GM18858 (cell line): ENCODE data around the gene ETS2.

Experiments
- ATAC-seq: cut with Tn5 transposase; IDR thresholded peaks from one replicate; pipeline ENCODE4 v1.9.1; 2021; ENCODE audit not compliant: unreplicated experiment

Gene ETS2

DNA sequence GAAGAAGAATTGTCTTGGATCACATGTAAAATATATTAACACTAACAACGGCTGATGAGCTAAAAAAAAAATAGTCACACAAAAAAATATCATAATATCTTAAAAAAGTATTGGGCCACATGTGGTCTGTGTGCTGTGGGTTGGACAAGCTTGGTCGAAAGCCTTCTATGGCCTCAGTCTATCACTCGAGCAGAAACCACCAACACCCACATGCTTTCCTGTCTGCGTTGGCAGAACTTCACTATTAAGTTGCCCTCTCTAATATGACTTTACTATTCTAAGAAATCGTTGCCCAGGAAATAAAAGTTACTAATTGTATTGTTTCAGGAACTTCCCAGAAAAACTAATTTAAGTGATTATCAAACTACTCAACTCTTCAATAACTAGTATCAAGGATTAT, 28.2 kb upstream of the ETS2 start:
- no peak for ATAC-seq

DNA sequence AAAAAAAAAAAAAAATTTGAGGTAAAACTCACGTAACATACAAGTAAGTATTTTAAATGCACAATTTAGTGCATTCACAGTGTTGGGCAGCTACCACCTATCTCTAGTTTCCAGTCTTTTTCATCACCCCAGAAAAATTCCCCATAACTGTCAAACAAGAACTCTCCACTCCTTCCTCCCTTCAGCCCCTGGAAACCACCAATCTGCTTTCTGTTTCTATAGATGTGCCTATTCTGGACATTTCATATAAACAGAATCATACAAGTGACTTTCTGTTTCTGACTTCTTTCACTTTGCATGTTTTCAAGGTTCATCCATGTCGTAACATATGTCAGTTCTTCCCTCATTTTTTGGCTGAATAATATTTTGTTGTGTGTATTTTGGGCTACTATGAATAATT, 24.9 kb upstream of the ETS2 start:
- ATAC-seq: peak; percentile 87

DNA sequence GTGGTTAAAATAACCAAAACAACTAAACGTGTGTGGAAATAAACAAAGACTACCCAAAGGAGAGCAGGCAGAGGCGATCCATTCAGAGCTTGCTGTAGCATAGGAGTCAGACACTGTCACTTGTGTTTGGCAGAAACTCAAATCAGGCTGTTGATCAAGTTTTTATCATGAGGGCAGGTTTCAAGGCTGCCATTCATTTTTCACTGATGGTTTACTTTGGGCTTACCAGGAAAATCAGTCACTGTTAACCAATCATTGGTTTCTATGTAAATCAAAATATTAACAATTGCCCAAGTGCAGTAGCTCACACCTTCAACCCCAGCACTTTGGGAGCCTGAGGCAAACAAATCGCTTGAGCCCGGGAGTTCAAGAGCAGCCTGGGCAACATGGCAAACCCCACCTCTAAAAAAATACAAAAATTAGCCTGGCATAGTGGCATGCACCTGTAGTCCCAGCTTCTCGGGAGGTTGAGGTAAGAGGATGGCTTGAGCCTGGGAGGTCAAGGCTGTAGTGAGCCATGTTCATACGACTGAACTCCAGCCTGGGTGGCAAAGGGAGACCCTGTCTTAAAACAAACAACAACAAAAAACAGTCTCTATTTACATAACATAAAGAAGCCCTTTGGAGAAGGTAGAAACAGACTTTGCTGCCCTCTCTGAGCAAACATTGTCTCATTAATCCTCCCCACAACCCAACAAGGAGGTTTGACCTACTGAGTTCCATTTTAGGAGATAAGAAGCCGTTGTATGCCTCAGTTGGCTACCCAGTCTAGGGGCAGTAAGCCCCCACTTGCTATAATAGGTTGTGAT, 21.1 kb upstream of the ETS2 start:
- ATAC-seq: no peak

DNA sequence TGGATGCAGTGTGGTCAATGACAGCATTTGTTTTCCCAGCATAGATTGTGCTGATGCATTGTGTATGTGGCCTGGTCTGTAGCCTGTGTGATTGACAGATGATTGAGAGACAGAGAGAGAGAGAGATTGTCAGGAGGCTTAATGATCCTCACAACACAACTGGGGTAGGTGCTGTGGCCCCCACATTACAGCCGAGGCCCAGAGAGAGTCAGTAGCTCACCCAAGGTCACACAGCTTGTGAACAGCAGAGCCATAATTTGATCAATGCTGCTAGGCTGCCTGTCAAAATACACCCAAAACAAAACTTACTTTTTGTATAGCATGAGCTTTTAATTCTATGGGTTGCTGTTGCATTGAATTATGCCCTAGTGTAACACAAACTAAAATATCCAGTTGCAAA, 20.2 kb upstream of the ETS2 start:
- no peak for ATAC-seq

DNA sequence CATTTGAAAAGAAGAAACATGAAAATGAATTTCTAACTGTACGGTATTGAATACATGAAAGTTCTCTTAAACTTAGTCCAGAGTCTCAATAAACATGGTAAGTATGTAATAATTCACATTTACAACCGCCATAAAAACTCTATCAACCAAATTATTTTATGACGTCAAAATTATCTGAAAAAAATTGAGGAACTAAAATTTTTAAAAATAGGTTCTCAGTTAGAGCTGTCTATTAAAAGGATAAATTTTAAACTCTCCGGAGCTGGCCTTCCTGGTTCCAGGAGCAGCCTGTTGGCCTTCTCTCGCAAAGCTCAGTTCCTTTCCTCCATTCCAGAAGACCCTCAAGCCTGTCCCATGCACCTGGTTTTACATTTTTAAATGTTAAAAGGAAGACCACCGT, 18.7 kb upstream of the ETS2 start:
- no peak for ATAC-seq

DNA sequence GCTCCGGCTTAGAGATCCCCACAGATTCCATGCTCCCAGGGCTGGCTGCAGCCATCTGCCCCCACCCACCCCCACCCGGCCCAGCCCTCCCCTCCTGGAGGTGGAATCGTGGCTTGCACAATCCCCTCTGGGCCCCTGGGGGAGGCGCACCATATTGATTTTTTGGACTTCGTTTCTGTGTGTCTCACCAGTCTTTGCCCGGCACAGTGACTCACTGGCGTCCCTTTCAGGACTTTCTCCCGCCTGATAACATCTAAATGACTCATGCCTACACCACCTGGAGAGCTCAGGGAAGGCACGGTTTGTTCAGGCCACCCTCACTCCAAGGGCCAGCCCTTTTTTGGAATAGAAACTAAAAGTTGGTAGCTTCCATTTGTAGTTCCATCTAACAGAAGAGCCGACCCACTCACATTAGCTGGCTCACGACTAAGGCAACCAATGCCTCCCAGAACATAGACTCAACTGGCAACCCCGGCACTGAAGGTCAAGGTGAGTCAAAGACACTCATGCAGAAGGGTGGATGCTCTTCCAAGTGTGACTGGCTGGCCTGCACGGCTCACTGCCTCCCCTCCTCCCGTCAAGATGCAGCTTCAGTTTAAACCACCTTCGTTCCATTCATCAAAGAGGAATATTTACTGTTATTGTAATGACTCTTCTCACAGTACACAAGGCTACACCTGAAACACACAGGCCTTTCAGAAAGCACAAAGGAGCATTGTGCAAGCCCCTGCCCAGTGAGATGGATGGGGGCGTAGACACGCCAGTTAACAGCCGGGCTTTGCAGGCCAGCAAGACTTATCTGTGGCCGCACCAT, 18.1 kb upstream of the ETS2 start:
- no peak for ATAC-seq

DNA sequence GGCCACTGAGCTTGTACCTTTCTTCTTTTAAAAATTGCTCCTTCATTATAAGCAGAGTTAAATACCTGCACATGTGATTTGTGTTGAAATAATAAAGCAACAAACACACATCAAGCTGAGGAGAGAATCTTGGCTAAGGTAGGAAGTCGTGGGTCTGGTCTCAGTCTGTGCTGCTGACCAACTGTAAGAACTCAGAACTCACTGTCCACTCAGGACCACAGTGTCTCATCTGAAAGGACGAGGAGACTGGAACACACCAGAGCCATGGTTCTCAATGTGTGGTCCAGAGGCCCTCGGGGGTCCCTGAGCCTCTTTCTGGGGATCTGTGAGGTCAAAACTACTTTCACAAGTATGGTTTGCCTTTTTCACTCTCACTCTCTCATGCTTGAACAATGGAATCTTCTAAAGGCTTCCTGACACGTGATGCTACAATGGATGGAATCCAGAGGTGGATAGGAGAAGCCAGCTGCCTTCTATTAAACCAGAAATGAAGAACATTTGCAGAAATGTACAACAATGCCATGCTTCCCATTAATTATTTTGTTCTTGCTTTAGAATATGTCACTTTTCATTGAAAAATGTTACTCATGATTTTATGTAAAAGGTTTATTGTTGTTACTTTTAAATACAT, 17.3 kb upstream of the ETS2 start:
- ATAC-seq: no peak

DNA sequence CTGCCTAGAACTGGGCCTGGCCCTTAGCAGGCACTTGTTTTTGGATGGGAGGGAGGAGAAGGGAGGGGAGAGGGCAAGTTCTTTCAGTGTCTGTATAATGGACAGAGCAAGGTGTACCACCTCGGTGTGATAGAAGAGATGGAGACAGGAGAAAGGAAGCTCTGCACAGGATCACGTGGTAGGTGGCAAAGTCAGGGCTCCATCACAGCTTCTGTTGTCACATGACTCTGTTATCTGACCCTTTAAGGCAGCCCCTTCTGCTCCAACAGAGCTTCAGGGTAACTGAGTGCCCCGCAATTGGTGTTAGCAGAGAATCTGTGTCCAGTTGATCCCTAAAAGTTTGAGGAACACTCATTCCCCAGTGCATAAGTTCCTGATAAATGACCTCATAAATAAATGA, 16.5 kb upstream of the ETS2 start:
- ATAC-seq: no peak

DNA sequence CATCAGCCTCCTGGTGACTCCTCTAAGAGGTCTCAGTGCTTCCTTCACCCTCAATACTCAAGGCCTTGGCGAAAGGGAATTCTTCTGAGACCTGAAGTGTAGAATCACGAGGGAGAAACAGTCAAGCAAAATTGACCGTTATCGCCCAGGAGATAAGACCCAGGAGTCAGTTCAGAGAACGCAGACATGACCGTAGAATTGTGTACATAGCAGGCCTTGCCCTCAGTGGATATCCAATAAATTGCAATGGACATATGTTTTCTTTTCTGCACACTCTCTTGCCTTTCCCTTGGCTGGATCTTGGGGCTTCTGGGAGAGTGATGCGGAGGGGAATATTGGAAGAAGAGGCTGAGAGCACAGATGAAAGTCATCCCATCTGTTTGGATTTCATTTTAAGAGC, 15.7 kb upstream of the ETS2 start:
- no peak for ATAC-seq

DNA sequence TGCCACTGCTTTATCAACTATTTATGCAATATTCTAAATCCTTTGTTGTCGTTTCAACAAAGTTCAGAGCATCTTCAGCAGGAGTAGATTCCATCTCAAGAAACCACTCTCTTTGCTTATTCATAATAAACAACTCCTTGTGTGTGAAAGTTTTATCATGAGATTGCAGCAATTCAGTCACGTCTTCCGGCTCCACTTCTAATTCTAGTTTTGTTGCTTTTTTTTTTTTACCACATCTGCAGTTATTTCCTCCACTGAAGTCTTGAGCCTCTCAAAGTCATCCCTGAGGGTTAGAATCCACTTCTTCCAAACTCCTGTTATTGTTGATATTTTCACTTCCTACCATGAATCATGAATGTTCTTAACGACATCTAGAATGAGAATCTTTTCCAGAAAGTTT, 14.8 kb upstream of the ETS2 start:
- ATAC-seq: no peak

DNA sequence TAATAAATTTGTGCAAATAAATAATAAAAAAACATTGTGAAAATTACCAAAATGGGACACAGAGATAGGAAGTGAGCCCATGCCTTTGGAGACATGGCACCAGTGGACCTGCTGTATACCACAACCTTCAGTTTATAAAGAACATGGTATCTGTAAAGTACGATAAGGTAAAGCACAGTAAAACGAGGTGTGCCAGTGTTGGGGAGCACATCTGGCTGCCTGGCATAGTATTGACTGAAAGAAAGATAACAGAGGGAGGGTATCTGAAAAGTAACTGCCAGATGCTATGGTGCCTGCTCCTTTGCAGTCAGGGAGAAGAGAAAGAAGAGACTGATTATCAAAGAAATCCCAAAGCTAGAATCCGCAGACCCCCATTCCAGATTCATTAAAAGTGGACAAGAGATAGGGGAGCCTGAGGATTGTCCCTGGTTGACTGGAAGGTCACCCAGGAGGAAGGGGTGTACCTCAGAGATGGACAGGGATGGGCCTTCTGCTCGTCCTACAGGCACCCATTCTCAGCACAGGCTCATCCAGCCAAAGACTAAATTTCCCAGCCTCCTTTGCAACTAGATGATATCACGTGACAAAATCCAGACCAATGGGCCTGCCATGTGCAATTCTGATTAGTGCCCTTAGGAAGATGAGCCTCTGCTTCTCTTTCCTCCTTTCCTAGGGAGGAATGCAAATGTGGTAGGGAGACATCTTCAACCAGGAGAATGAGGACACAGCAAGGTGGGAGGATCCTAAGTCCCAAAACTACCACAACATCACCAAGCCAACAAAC, 12.9 kb upstream of the ETS2 start:
- ATAC-seq: no peak

DNA sequence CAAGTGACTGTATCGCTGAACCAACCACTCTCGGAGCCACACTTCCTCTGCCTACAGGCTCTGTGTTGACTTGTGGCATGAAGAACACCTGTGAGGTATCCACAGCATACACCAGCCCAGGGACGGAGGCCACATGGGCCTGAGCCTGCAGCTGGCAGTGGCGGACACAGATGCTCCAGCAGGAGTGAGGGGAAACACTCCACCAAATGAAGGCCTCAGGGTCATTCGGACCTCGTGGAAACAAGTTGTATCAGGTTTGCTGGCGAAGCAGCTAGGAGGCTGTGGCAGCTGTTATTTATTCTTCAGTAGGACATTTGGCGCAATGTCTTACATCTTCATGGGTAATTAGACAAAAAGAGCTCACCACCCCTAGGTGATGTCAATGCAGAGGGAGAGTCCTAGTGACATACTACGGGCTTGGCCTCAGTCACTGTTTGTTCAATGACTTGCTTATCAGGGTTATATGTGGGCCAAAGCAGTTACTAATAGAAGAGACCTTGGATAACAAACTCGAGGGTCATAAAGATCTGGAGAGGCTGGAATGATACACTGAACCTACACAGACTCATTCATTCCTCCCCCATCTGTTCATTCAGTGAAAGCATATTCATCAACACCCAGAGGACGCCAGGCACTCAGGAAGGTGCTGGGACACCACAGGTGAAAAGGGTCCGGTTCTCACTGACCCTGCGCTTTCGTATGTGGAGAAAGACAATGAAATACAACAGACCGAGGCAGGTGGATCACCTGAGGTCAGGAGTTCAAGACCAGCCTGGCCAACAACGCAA, 11.6 kb upstream of the ETS2 start:
- ATAC-seq: no peak

DNA sequence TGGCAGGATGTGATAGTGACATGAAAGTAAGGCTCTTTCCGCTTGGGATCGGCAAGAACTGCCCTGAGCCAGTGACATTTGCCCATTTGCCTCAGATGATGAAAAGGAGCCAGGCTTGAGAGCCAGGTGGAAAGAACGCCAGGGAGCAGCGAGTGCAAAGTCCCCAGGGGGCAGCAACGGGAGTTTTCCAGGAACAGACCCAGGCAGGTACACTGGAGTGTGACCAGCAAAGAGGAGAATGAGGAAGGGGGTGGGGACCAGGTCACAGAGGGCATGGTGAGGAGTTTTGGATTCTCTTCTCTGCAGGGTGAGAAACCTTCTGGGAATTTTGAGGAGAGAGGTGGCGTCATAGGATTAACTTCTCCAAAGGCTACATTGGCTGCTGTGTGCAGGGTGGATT, 10.8 kb upstream of the ETS2 start:
- ATAC-seq: no peak

DNA sequence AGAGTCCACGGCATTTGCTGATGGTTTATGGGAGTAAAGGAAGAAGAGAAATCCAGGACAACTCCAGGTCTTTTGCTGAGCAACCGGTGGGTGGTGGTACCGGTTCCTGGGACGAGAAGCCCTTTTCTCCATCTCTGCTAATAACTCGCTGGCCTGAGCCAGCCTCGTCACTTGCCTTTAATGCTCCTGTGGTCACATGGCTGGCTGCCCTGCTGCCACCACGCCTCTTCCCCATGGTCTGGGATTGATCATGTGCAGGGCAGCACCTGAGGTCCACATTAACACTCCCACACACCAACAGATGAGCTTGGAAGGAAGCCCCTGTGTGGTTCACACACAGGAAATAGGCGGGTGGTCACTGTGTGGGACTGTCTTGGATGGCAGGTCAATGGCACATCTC, 10.3 kb upstream of the ETS2 start:
- ATAC-seq: no peak

DNA sequence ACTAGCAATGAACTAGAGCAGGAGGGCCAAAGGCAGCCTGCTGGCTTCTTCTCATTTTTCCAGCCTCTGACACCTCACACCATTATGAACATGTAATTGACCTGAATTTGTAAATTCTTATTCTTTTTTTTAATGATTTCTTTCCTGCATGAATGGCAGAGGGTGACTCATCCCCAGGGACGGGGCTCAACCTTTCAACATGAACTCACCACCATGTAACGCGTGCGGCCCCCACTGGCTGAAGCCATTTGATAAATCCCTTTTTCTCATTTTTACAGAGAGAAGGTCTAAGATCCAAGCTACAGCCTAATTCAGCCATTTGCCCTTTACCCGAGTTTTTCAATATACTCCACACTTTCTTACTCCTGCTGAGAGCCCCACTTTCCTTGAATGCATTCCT, 9.3 kb upstream of the ETS2 start:
- ATAC-seq: no peak

DNA sequence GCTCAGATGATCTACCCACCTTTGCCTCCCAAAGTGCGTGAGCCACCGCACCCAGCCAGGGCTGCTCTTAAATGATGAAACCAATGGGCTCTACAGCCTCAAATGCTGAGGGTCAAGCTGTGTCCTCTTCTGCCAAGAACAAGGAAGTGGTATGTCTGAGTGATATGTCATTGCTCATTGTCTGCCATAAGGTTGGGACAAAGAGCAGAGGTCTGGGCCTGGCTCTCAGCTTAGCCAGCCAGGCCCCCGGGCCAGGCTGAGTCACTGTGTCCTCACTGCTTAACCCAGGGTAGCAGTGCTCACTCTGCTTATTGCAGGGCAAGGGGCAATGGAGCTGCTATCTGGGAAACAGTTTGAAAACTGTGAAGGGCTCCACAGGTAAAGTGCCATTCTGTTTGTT, 8.3 kb upstream of the ETS2 start:
- ATAC-seq: no peak

DNA sequence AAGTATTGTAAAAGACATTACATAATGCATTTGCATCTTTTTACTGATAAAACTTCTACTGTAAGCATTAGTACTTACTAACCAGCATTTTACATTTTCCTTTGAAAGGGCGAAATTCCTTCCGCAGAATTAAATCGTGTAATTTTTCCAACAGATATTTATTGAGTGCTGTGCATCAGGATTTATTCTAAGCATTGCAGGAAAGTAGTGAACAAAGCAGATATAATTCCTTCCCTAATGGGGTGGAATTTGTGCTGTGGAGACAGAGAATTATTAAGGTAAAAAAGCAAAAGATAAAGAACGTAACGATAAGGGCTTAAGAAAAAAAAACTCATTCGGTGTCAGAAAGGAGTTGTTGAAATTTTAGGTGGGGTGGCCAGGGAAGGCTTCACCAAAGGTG, 7.6 kb upstream of the ETS2 start:
- no peak for ATAC-seq

DNA sequence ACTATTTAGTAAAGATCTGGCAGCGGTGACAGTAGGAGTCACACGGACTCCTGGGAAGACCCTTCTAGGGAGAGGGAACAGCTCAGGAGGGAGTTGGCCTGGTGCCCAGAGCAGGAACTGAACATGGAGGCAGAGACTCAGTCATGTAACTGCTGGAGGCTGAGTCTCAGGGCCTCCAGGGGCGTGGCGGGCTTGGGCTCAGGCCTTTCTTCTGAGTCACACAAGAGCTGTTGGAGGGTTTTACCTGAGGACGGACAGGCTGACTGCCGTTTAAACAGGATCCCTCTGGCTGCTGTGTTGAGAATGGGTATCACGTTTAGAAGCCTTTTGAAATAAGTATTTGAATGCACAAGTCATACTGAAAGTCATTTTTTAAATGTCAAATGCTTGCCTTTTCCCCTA, 7.2 kb upstream of the ETS2 start:
- ATAC-seq: no peak

DNA sequence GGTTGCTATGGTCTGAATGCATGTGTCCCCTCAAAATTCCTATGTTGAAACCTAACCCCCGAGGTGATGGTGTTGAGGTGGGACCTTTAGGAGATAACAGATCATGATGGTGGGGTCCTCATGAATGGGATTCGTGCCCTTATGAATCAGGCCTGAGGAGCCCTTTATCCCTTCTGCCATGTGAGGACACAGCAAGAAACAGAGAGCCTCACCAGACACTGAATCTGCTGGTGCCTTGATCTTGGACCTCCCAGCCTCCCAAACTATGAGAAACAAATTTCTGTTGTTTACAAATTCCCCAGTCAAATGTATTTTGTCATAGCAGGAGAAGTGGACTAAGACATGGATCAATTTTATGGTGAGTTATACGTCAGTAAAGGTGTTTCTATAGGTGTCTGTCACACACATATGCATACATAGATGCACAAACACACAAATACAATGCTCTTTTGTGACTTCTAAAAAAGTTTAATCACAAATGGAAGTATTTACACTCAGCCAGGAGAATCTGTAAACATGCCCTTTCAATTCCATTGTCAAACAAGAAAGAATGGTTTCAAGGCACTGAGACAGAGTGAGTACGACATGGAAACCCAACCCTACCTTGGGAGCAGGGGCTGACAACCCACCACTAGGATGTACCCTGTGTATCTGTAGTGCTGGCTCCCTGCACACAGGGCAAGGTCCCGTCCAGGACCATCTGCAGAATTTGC, 5.5 kb upstream of the ETS2 start:
- no peak for ATAC-seq
